ENCODE data around the gene TXNDC9.
"Not testable (repeated sequence)": the region's sequence is repeated elsewhere in the genome, so short reads cannot be mapped to it uniquely, and the experiment has no call there.

Gene TXNDC9

DNA sequence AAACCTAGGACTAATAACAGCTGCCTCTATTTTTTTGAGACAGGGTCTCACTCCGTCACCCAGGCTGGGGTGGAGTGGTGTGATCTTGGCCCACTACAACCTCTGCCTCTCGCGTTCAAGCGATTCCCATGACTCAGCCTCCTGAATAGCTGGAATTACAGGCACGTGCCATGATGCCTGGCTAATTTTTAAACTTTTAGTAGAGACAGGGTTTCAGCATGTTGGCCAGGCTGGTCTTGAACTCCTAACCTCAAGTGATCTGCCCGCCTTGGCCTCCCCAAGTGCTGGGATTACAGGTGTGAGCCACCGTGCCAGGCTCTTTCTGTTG is 18.3 kb downstream of the TXNDC9 start:
- not testable (repeated sequence) for DNase-seq

DNA sequence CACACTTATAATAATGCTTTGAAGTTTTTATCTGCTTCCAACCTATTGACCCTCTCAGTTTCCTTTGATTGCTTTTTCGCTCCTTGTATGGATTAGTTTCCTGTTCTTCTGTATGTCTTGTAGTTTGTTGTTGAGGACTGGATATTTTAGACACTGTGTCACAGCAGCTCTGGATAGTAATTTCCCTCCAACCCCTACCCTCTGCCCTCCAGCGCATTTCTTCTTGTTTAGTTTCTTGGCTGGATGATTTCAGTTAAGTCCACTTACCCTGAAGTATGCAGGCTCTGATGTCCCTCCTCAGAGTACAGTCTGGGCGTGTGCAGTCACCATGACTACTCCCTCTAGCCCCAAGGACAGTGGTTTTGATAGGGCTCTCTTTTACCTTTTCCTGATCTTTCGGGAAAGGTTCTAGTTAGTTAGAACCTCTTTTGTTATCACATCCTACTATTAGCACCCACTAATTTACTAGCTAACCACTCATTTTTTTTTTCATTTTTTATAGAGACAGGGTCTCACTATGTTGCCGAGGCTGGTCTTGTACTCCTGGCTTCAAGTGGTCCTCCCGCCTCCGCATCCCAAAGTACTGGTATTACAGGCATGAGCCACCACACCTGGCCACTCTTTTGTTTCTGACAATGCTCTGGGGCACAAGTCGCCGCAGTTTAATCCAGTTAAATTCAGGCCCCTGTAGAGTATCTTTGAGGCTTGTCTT is 18.8 kb downstream of the TXNDC9 start:
- no peak for DNase-seq

DNA sequence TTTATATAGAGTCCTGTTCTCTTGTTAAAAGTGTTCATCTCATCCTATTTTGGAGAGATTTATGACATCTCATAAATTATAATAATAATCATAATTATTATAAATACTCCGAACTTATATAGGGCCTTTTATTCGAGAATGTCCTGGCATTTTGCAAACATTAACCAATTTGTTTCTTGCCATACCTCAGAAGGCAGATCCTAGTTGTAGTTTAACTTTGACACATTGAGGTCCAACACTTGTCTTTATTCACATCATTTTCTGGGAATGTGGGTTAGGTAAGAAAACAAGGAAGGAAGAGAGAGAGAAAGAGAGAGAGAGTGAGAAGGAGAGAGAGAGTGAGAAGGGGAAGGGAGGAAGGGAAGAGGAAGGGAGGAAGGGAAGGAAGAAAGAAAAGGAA is 35.0 kb downstream of the TXNDC9 start, which contains the start of gene LYG1:
Gene LYG1, minus strand, starts transcription at position 101 of the 400 bp plus-strand sequence. CDS start 5,527 bp downstream, outside the sequence.
- DNase-seq: not testable (repeated sequence)

GRCh38 chr2:99299580-99299979 is 36.6 kb downstream of the TXNDC9 start:
- no peak for DNase-seq

DNA sequence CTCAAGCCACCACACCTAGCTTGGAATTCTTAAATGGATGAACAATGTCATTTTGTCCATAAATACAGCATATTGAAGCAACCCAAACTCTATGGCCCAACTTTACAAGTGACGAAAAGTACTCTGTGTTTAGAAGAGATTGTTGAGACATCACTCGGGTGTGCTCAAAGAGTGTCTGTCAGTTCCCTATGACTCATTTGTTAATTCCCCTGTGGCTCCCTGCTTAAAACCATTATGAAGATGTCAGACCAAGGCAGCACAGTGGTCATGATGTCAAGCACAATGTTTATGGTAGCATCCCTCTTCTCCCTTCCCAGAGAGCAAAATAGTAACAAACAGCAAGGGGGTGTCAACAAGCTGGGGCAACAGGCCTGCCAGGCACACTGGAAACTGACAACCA is 38.1 kb downstream of the TXNDC9 start:
- DNase-seq: no peak

GRCh38 chr2:99285526-99285925 is 50.6 kb downstream of the TXNDC9 start:
- DNase-seq: no peak

GRCh38 chr2:99279969-99280695 is 56.0 kb downstream of the TXNDC9 start:
- no peak for DNase-seq

DNA sequence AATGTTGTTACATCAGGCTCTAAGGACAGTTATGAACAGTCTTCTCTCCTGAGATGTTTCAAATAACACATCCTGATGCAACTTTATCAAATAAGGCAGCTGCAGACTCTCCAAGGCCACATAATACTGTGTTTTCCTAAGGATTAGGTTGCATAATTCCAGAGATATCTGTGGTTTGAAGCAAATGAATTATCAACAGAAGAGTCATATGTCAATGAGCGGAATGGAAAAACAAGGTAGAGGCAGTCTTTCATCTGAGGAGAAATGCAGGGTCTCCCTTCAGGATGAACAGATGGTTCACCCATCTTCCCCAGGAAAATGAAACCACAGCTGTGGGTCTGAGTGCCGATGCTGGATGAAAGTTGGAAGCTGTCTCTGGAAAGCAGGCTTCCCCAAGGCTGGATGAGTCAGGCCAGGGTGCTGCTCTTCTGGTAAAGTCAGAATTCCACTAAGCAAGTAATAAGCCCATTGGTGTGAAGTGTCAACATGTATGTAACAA is 57.3 kb downstream of the TXNDC9 start:
- DNase-seq: no peak

GRCh38 chr2:99278195-99278765 is 57.9 kb downstream of the TXNDC9 start:
- not testable (repeated sequence) for DNase-seq

GRCh38 chr2:99275882-99276281 is 60.3 kb downstream of the TXNDC9 start:
- DNase-seq: no peak
